GM19372 (cell line): Measurements from ENCODE around the gene FKBP7.
"Not testable (repeated sequence)": the region's sequence is repeated elsewhere in the genome, so short reads cannot be mapped to it uniquely, and the experiment has no call there.

Source experiments
- ATAC-seq: cut with Tn5 transposase; IDR thresholded peaks from one replicate; pipeline ENCODE4 v1.9.1; 2021; ENCODE audit warnings: mild to moderate bottlenecking, low read depth, moderate library complexity; ENCODE audit not compliant: unreplicated experiment

FKBP7 gene

DNA sequence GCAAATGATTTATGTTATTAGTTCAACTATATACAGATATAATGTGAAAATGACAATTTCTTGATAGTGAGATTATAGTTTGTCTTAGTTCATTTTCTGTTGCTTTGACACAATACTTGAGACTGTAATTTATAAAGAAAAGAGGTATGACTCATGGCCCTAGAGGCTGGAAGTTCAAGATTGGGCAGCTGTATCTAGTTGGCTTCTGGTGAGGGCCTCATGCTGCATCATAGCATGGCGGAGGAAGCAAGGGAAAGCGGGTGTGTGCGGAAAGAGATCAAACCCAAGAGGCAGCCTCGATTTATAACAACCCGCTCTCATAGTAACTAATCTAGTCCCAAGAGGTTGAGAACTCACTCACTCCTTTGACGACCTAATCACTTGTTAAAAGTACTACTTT is 13.2 kb upstream of the FKBP7 start:
- ATAC-seq = no peak

DNA sequence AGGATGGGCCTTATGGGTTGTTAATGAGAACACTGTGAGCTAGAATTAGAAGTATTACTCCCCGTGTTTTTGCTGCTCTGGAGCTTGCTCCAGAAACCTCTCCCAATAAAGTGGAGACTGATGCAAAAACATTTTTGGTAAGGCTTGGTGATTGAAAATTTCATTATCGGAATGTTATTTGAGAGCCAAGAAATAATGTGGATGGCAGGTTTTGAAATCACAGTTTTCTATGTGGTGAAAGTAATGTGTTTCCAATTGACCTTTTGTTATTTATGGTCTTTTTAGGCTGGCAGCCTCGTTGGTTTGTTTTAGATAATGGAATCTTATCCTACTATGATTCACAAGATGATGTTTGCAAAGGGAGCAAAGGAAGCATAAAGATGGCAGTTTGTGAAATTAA is 7.0 kb upstream of the FKBP7 start:
- ATAC-seq = no peak

GRCh38 chr2:178484245-178485041 is 6.0 kb upstream of the FKBP7 start:
- no peak for ATAC-seq

- no peak for ATAC-seq
These were observed 4.0 kb upstream of the FKBP7 start for GRCh38 chr2:178482437-178482836.

DNA sequence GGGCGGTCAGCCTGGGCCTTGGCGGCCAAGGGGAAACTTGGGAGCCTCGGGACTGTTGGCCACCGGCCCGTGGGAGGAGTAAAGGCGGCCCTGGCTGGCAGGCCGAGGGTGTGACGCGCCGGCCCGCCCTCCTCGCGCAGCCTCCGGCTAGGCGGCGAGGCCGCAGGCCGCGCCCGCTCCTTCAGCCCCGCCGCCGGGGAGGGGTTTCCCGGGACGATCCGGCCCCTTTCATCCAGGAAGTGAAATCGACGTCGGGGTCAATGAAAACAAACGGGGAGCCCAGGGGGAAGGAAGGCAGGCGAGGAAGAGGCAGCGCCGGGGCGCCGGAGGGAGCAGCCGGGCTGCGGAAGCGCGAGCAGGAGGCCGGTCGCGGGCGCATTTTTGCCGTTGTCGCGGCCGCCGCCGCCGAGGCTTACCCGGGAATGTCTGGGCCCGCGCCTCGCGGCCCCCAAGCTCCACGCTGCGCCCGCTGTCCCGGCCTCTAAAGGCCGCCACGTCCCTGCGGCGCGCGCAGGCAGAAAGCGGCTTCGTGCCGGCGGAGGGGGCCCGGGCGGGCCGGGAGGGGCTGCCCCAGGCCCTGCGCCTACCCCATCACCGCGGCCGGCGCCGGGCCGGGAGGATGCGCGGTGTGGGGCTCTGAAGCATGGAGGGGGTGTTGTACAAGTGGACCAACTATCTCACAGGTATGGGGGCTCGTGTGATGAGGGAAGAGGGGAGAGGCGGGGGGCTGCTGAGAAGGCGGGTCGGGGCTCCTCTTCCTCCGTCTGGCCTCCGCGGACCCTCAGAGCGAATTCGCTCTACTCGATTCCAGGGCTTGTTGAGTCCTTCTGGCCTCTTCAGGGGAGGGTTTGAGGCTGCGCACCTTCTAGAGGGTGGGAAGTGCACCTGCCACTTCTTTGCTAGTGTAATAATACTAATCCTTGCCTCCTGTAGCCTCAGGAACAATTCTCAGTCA is 2.1 kb upstream of the FKBP7 start, which contains the start of gene PLEKHA3:
TSS of gene PLEKHA3 (plus strand) at position 231 of the 955 bp plus-strand sequence. CDS start at position 644, 413 bp downstream.
- ATAC-seq = peak; percentile 61

- no peak for ATAC-seq
These were observed 1.4 kb upstream of the FKBP7 start for GRCh38 chr2:178479758-178480226.

DNA sequence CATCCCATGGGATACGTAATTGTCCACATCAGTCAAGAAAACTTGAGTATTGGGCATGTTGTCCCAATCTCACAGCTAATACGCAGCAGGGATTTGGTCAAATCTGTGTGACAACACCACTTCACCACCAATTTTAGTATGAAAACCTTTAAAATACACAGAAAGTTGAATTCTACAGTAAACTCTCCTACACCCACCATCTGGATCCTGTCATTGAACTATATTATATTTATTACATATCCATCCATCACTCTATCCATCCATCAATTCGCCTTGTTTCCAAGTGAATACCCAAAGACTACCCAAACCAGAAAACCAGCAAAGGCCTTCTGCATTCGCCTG is 846 bp upstream of the FKBP7 start:
- ATAC-seq = no peak

- peak; percentile 1 for ATAC-seq
These were observed 316 bp downstream of the FKBP7 start for GRCh38 chr2:178478130-178478438.

GRCh38 chr2:178477443-178478129 is 814 bp downstream of the FKBP7 start:
- no peak for ATAC-seq

DNA sequence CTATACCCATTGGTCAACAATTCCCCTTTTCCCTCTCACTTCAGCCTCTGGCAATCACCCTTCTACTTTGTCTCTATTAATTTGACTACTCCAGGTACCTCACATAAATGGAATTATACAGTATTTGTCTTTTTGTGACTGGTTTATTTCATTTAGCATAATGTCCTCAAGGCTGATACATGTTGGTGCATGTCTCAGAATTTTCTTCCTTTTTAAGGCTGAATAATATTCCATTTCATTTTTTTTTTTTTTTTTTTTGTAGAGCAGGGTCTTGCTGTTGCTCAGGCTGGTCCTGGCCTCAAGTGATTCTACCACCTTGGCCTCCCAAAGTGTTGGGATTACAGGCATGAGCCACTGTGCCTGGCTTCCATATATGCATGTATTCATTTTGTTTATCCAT is 1.9 kb downstream of the FKBP7 start:
- ATAC-seq = no peak

- no peak for ATAC-seq
These were observed 3.8 kb downstream of the FKBP7 start for GRCh38 chr2:178474560-178474959.

DNA sequence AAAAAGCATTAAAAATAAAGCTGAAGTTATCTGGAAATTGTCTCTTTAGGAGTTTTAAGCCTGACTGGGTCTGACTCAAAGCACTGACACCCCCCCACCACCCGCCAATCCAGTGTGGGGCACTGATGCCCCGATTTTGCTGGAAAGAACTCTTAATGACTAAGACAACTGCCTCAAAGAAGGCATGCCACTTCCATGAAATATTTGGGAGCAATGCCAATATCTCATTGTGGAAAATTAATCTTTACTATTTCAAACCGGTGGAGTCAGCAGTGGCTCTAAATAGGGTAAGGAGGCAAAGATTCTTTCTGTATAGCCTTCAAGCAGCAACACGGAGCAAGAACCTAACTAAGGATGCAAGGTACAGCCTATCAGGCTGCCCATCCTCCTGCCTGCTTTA is 4.5 kb downstream of the FKBP7 start:
- ATAC-seq = no peak

GRCh38 chr2:178473373-178473772 is 5.0 kb downstream of the FKBP7 start:
- no peak for ATAC-seq

- not testable (repeated sequence) for ATAC-seq
These were observed 7.1 kb downstream of the FKBP7 start for GRCh38 chr2:178471313-178471712.

GRCh38 chr2:178469219-178469849 is 9.1 kb downstream of the FKBP7 start:
- ATAC-seq = no peak

- no peak for ATAC-seq
These were observed 21.0 kb downstream of the FKBP7 start for GRCh38 chr2:178457390-178457886.

GRCh38 chr2:178455947-178456346 is 22.5 kb downstream of the FKBP7 start:
- no peak for ATAC-seq

- no peak for ATAC-seq
These were observed 25.5 kb downstream of the FKBP7 start for GRCh38 chr2:178452870-178453269.

DNA sequence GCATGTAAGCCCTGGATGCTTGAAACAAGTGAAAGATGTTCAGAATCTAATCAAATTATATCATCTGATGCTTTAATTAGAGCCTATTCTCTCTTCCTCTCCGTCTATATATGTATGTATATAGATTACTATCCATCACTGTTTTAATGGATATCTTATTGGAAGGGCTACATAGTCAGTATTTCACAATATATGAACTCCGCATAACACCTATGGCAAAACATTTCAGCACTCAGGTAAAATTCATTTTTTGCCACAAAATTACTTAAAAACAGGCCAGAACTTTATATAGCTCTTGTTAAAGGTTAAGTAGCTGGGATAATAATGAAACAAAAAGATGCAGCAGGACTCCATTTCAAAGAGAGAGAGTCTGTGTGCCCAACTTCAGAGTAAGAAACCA is 26.1 kb downstream of the FKBP7 start:
- ATAC-seq = no peak

DNA sequence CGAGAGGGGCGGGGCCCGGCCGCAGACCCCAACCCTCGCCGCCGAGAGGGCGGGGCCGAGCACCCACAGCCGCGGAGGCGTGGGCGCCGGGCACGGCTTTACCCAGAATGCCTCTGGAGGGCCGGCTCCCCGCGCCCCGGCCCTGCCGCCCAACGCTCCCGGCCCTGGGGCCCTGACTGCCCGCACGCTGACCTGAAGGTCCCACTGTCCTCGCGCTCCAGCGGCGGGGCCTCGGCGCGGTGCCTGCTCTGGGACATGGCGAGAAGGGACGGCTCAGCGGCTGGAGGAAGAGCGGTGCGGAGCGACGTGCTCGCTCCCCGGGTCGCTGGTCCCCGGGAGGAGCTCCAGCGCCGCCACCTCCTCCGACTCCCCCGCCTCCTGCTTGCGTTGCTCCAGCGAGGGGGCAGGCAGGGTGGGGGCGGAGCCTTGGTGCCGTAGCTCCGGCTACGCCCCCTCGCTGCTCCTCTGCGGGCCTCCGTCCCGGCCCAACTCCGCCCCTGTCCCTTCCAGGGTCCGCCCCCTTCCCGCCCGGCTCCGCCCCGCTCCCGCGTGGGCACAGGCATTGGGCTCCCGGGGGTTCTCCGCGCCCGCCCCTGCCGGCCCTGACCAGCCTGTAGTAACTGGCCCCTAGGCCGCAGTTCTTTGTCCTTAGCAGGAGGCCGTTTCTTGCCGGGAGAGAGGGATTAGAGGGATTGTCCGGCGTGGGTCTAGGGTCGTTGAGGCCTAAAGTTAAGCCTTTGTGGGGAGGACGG is 27.4 kb downstream of the FKBP7 start, which contains the start of the genes PJVK and PRKRA:
TSS of gene PJVK (plus strand) at position 605 of the 752 bp plus-strand sequence. CDS start 2,032 bp downstream, outside the sequence.
TSS of gene PRKRA (minus strand) at position 402 of the 752 bp plus-strand sequence. CDS start at position 257, 145 bp downstream.
- ATAC-seq = peak; percentile 75
